CD4-positive, alpha-beta T cell treated with Interleukin-1 beta for 1 hour (primary cell): ENCODE data around the gene RAB3B.
A peak's percentile ranks its signal among the peaks of the same experiment; 100 is the strongest.

Experiments
- DNase-seq, 2 donors: peaks; one replicate each; pipeline ENCODE4 v3.0.0-alpha.2; 2020 to 2022

RAB3B gene

GRCh38 chr1:51867479-51868232, 122.8 kb downstream of the RAB3B start:
- no peak for DNase-seq

- peak in 1 of 2 donors; percentile 15 for DNase-seq
These were observed 127.1 kb downstream of the RAB3B start for GRCh38 chr1:51863384-51863783.

- DNase-seq, result no peak
These were observed 128.8 kb downstream of the RAB3B start for GRCh38 chr1:51861669-51862068.

GRCh38 chr1:51859735-51860134, 130.8 kb downstream of the RAB3B start:
- no peak for DNase-seq

GRCh38 chr1:51859333-51859732, 131.2 kb downstream of the RAB3B start:
- DNase-seq, result no peak

- no peak for DNase-seq
These were observed 131.6 kb downstream of the RAB3B start for GRCh38 chr1:51858892-51859291.
